ENCODE data around the gene TTC9.

DNA sequence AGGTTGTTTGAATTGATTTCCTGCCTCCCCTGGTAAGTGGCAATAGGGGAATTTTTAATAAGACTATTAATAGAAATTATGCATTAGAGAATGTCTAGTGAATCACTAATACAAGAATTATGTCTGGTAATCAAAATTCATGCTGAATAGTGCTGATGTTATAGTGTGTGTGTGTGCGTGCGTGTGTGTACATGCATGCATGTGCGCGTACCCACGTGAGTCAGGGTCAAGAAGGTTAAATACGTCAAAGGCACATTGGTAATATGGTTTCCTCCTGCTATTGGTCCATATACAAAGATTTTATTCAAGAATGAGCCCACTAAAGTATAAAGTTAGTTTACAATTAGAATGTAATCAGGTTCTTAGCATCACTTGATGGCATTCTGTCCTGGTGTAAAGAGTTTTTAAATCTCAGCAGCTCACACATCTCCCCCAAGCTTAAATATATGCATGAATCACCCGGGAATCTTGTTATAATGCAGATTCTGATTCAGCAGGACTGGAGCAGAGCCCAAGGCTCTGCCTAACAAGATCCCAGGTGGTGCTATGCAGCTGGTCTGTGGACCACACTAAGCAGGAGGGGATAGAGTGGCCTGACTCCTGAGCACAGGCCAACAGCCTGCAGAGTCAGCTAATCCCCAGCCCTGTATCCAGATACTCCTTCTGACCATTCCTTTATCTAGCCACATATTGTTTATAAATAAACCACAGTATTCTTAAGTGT lies 43.9 kb downstream of the TTC9 start:
- TF ChIP-seq, protein P1, sequence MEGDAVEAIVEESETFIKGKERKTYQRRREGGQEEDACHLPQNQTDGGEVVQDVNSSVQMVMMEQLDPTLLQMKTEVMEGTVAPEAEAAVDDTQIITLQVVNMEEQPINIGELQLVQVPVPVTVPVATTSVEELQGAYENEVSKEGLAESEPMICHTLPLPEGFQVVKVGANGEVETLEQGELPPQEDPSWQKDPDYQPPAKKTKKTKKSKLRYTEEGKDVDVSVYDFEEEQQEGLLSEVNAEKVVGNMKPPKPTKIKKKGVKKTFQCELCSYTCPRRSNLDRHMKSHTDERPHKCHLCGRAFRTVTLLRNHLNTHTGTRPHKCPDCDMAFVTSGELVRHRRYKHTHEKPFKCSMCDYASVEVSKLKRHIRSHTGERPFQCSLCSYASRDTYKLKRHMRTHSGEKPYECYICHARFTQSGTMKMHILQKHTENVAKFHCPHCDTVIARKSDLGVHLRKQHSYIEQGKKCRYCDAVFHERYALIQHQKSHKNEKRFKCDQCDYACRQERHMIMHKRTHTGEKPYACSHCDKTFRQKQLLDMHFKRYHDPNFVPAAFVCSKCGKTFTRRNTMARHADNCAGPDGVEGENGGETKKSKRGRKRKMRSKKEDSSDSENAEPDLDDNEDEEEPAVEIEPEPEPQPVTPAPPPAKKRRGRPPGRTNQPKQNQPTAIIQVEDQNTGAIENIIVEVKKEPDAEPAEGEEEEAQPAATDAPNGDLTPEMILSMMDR (IDR thresholded peaks at IDR 0.05): no peak
- no peak for TF ChIP-seq POLR2A (IDR thresholded peaks at IDR 0.05)

Measured in body of pancreas (tissue), 4 donors.